K562 (cell line): Measurements from ENCODE around the gene RERE. TPM values are rescaled to one million over a fixed set of nuclear protein-coding genes. Genes with fewer than 3 reads are reported as not detected.

Experiments used
- ATF1 ChIP-seq, 2 experiments: fragments of 450-650 bp in 1 of 2; IDR thresholded peaks; 2 replicates each; pipeline ENCODE4 v1.6.1; 2016; ENCODE audit warnings: missing compliant biosample characterization in 1 of 2, missing genetic modification characterization in 1 of 2
- CHD4 ChIP-seq: fragments of 200-600 bp; sonication (generic); IDR thresholded peaks from 3 replicates; pipeline ENCODE4 v1.6.1; 2012; ENCODE audit warnings: low read depth, mild to moderate bottlenecking, mixed read lengths, low read length, inconsistent platforms; ENCODE audit not compliant: insufficient read depth, insufficient replicate concordance, poor library complexity, severe bottlenecking
- CTBP1 ChIP-seq: fragments of 450-650 bp; IDR thresholded peaks from 2 replicates; pipeline ENCODE4 v1.6.1; 2016; ENCODE audit warnings: borderline replicate concordance
- EP400 ChIP-seq: fragments of 450-650 bp; IDR thresholded peaks from 2 replicates; pipeline ENCODE4 v1.6.1; 2017; ENCODE audit warnings: antibody characterized with exemption, mild to moderate bottlenecking, moderate library complexity
- HDAC6 ChIP-seq: IDR thresholded peaks from 2 replicates; pipeline ENCODE4 v1.6.1; 2012; ENCODE audit warnings: low read depth, mild to moderate bottlenecking, control low read depth, inconsistent platforms, low read length, moderate library complexity
- KAT2B ChIP-seq: IDR thresholded peaks from one replicate; pipeline ENCODE4 v1.6.1; 2012; ENCODE audit warnings: low read depth, mild to moderate bottlenecking, control low read depth, inconsistent platforms, low read length, moderate library complexity
- MCM3 ChIP-seq: fragments of 450-650 bp; IDR thresholded peaks from 2 replicates; pipeline ENCODE4 v1.6.1; 2016
- RFX7 ChIP-seq: fragments of 250-450 bp; sonication (Bioruptor Pico); IDR thresholded peaks from 2 replicates; pipeline ENCODE4 v1.5.1; 2021; ENCODE audit warnings: mild to moderate bottlenecking
- SNIP1 ChIP-seq: fragments of 450-650 bp; IDR thresholded peaks from 2 replicates; pipeline ENCODE4 v1.7.1; 2017; ENCODE audit warnings: low read depth, mild to moderate bottlenecking
- SOX6 ChIP-seq: fragments of 450-650 bp; IDR thresholded peaks from 2 replicates; pipeline ENCODE4 v1.6.1; 2014; ENCODE audit warnings: mild to moderate bottlenecking
- TSHZ1 ChIP-seq: fragments of 250-450 bp; sonication (Bioruptor Pico); IDR thresholded peaks from 2 replicates; pipeline ENCODE4 v1.4.0; 2020; ENCODE audit warnings: mild to moderate bottlenecking, moderate library complexity
- YY1 ChIP-seq, 3 experiments: IDR thresholded peaks; 2 replicates each; pipeline ENCODE4 v1.6.1; 2011; ENCODE audit warnings: low read length in 2 of 3, mild to moderate bottlenecking in 2 of 3, moderate library complexity in 2 of 3, borderline replicate concordance in 1 of 3, control low read depth in 1 of 3, low read depth in 1 of 3; ENCODE audit not compliant: insufficient read depth in 3 of 3, insufficient replicate concordance in 2 of 3, control insufficient read depth in 1 of 3, insufficient read length in 1 of 3; ENCODE audit errors: extremely low read depth in 1 of 3
- ZNF274 ChIP-seq: IDR thresholded peaks from 2 replicates; pipeline ENCODE4 v1.6.1; 2011; ENCODE audit warnings: low read depth, mild to moderate bottlenecking, low read length, moderate library complexity, borderline replicate concordance
- ZNF707 ChIP-seq: fragments of 250-450 bp; sonication (Bioruptor Pico); conservative IDR thresholded peaks from 2 replicates; pipeline ENCODE4 v1.8.0; 2022; ENCODE audit warnings: inconsistent platforms, mild to moderate bottlenecking, moderate library complexity
- ZZZ3 ChIP-seq: fragments of 450-650 bp; IDR thresholded peaks from 2 replicates; pipeline ENCODE4 v1.6.1; 2016; ENCODE audit warnings: antibody characterized with exemption, mild to moderate bottlenecking, moderate library complexity
- polyA plus RNA-seq, 8 experiments: library from polyadenylated mRNA; depleted of rRNA in 4 of 8; stranded (reverse) in 5 of 8; unstranded in 3 of 8; fragments of >200 nt; fragmentation: Nextera tagmentation in 2 of 8; fragmentation: Illumina TruSeq in 1 of 8; extraction: Ambion mirVana in 2 of 8; extraction: Trizol in 1 of 8; gene quantifications; 2 replicates each; pipeline versions ENCODE4 v1.2.1 to v1.2.3, GENCODE V29; 2011 to 2014; ENCODE audit warnings: inconsistent platforms in 1 of 8, missing spikeins in 1 of 8
- total RNA-seq, 7 experiments: library from RNA; depleted of rRNA in 6 of 7; stranded (reverse); fragments of >200 nt in 6 of 7; fragmentation: Illumina TruSeq in 2 of 7; extraction: Trizol in 2 of 7; gene quantifications; 2 replicates each; pipeline versions ENCODE4 v1.2.1 to v1.2.3, GENCODE V29; 2011 to 2021; ENCODE audit warnings: low replicate concordance in 1 of 7
- TF ChIP-seq, protein P1 (sequence below): fragments of 450-650 bp; conservative IDR thresholded peaks from 2 replicates; pipeline ENCODE4 v1.6.1; 2016; ENCODE audit warnings: missing genetic modification characterization, low read depth, mild to moderate bottlenecking, control low read depth, missing compliant biosample characterization
- TF ChIP-seq, protein P2 (sequence below): sonication (generic); formaldehyde crosslinking; IDR thresholded peaks from 2 replicates; pipeline ENCODE4 v1.8.0; 2023; ENCODE audit warnings: mild to moderate bottlenecking, missing genetic modification reagents
- TF ChIP-seq, protein P3 (sequence below), 3 experiments: fragments of 200-800 bp in 1 of 3; sonication (Bioruptor generic) in 1 of 3; sonication (generic) in 1 of 3; formaldehyde crosslinking in 1 of 3; IDR thresholded peaks; 2 replicates each; pipeline versions ENCODE4 v1.6.1 to v1.8.0; 2016 to 2022; ENCODE audit warnings: mild to moderate bottlenecking in 2 of 3, missing compliant biosample characterization in 2 of 3, missing genetic modification characterization in 2 of 3, missing genetic modification reagents in 1 of 3

RERE gene
- total and polyA plus RNA-seq, 9 of the 15 experiments (the other 6 are each of a cell fraction or from before 2014, with no cell fraction given) = 3.0 to 51.5 (median 13.4) TPM

GRCh38 chr1:8822373-8823294, 5.2 kb upstream of the RERE start (continued):
- TF ChIP-seq TSHZ1 (CRISPR knock-in tag) (no peak), RFX7 (CRISPR knock-in tag) (no peak), ZNF274 (no peak), KAT2B (no peak), CTBP1 (peak; percentile 26; the same call in 1 of the 2 replicates), SNIP1 (no peak), MCM3 (no peak), ATF1 (CRISPR knock-in tag; IDR thresholded peaks at IDR 0.05) (no peak), ATF1 (tag; IDR thresholded peaks at IDR 0.05) (no peak), YY1 (IDR thresholded peaks at IDR 0.05; ENCODE audit: borderline replicate concordance in 1 of 3, control insufficient read depth in 1 of 3, extremely low read depth in 1 of 3, insufficient read depth in 3 of 3, insufficient read length in 1 of 3, insufficient replicate concordance in 2 of 3, low read depth in 1 of 3, low read length in 2 of 3) (no peak), ZZZ3 (no peak), CHD4 (no peak), EP400 (0 out of 2 replicates have a peak, but pooled peaks have one; percentile 26), ZNF707 (CRISPR knock-in tag) (no peak), SOX6 (peak; percentile 72; the same call in 1 of the 2 replicates), HDAC6 (no peak)
- TF ChIP-seq, protein P1, sequence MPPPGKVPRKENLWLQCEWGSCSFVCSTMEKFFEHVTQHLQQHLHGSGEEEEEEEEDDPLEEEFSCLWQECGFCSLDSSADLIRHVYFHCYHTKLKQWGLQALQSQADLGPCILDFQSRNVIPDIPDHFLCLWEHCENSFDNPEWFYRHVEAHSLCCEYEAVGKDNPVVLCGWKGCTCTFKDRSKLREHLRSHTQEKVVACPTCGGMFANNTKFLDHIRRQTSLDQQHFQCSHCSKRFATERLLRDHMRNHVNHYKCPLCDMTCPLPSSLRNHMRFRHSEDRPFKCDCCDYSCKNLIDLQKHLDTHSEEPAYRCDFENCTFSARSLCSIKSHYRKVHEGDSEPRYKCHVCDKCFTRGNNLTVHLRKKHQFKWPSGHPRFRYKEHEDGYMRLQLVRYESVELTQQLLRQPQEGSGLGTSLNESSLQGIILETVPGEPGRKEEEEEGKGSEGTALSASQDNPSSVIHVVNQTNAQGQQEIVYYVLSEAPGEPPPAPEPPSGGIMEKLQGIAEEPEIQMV (tag) = no peak
- TF ChIP-seq, protein P2, sequence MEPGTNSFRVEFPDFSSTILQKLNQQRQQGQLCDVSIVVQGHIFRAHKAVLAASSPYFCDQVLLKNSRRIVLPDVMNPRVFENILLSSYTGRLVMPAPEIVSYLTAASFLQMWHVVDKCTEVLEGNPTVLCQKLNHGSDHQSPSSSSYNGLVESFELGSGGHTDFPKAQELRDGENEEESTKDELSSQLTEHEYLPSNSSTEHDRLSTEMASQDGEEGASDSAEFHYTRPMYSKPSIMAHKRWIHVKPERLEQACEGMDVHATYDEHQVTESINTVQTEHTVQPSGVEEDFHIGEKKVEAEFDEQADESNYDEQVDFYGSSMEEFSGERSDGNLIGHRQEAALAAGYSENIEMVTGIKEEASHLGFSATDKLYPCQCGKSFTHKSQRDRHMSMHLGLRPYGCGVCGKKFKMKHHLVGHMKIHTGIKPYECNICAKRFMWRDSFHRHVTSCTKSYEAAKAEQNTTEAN (CRISPR knock-in tag) = no peak
- TF ChIP-seq, protein P3, sequence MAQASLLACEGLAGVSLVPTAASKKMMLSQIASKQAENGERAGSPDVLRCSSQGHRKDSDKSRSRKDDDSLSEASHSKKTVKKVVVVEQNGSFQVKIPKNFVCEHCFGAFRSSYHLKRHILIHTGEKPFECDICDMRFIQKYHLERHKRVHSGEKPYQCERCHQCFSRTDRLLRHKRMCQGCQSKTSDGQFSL (CRISPR knock-in tag; IDR thresholded peaks at IDR 0.05) = no peak
- TF ChIP-seq, protein P3 (tag; IDR thresholded peaks at IDR 0.05) = no peak
